GM12878 (cell line): ENCODE results near the gene MFAP1. TPM values are rescaled to one million over a fixed set of nuclear protein-coding genes. Genes with fewer than 3 reads are reported as not detected.
A peak's percentile ranks its signal among the peaks of the same experiment; 100 is the strongest.

Experiments used
- CHD1 ChIP-seq: IDR thresholded peaks from 2 replicates; pipeline ENCODE4 v1.6.1; 2012; ENCODE audit warnings: low read depth, low read length, improper control_type of control experiment
- CHD2 ChIP-seq: IDR thresholded peaks from 2 replicates; pipeline ENCODE4 v1.6.1; 2011; ENCODE audit warnings: low read depth, low read length, improper control_type of control experiment, borderline replicate concordance
- CREB1 ChIP-seq: IDR thresholded peaks from 2 replicates; pipeline ENCODE4 v1.6.1; 2012; ENCODE audit warnings: low read depth, mild to moderate bottlenecking, inconsistent platforms
- CREM ChIP-seq: IDR thresholded peaks from 2 replicates; pipeline ENCODE4 v1.6.1; 2014; ENCODE audit warnings: antibody characterized with exemption, low read depth
- EP300 ChIP-seq, 2 experiments: fragments of 150-350 bp in 1 of 2; IDR thresholded peaks; 2 replicates each; pipeline ENCODE4 v1.6.1; 2011 to 2012; ENCODE audit warnings: low read depth in 2 of 2, low read length in 2 of 2, borderline replicate concordance in 1 of 2, improper control_type of control experiment in 1 of 2, inconsistent platforms in 1 of 2; ENCODE audit not compliant: control insufficient read depth in 1 of 2
- GATAD2B ChIP-seq: fragments of 450-650 bp; conservative IDR thresholded peaks from 2 replicates; pipeline ENCODE4 v1.6.1; 2017; ENCODE audit warnings: low read depth, mild to moderate bottlenecking, moderate library complexity
- HDGF ChIP-seq: fragments of 450-650 bp; IDR thresholded peaks from 2 replicates; pipeline ENCODE4 v1.6.1; 2016; ENCODE audit warnings: antibody characterized with exemption
- KLF5 ChIP-seq: fragments of 450-650 bp; IDR thresholded peaks from 2 replicates; pipeline ENCODE4 v1.6.1; 2014; ENCODE audit warnings: mild to moderate bottlenecking; ENCODE audit not compliant: partially characterized antibody
- LARP7 ChIP-seq: fragments of 450-650 bp; IDR thresholded peaks from 2 replicates; pipeline ENCODE4 v1.6.1; 2017; ENCODE audit warnings: mild to moderate bottlenecking
- NR2F1 ChIP-seq: fragments of 450-650 bp; conservative IDR thresholded peaks from 2 replicates; pipeline ENCODE4 v1.6.1; 2017; ENCODE audit warnings: mild to moderate bottlenecking
- PML ChIP-seq: IDR thresholded peaks from 2 replicates; pipeline ENCODE4 v1.6.1; 2012; ENCODE audit warnings: low read length, inconsistent platforms
- POU2F2 ChIP-seq: IDR thresholded peaks from 3 replicates; pipeline ENCODE4 v1.6.1; 2011; ENCODE audit warnings: low read depth, mild to moderate bottlenecking, low read length, borderline replicate concordance
- SPI1 ChIP-seq: IDR thresholded peaks from 2 replicates; pipeline ENCODE4 v1.6.1; 2011; ENCODE audit warnings: low read depth, mild to moderate bottlenecking, low read length, moderate library complexity, borderline replicate concordance; ENCODE audit not compliant: insufficient read depth
- TBL1XR1 ChIP-seq: IDR thresholded peaks from 2 replicates; pipeline ENCODE4 v1.6.1; 2012; ENCODE audit warnings: low read depth, low read length, improper control_type of control experiment
- TCF3 ChIP-seq: IDR thresholded peaks from 2 replicates; pipeline ENCODE4 v1.6.1; 2012; ENCODE audit warnings: low read depth, mild to moderate bottlenecking, low read length, borderline replicate concordance; ENCODE audit not compliant: insufficient read depth
- YY1 ChIP-seq: IDR thresholded peaks from 2 replicates; pipeline ENCODE4 v1.6.1; 2011; ENCODE audit warnings: low read depth, mild to moderate bottlenecking, low read length
- ZSCAN29 ChIP-seq: fragments of 450-650 bp; IDR thresholded peaks from 2 replicates; pipeline ENCODE4 v1.6.1; 2017; ENCODE audit warnings: mild to moderate bottlenecking, moderate library complexity
- polyA plus RNA-seq, 11 experiments: library from polyadenylated mRNA; depleted of rRNA in 4 of 11; unstranded in 6 of 11; stranded (reverse) in 5 of 11; fragments of >200 nt; fragmentation: Nextera tagmentation in 4 of 11; fragmentation: Illumina TruSeq in 1 of 11; extraction: Ambion mirVana in 4 of 11; extraction: Trizol in 1 of 11; gene quantifications; 1 replicate in 1 of 11; 2 replicates in 10 of 11; pipeline versions ENCODE4 v1.2.1 to v1.2.3, GENCODE V29; 2011 to 2016; ENCODE audit warnings: inconsistent platforms in 2 of 11, missing spikeins in 2 of 11, low read depth in 1 of 11
- total RNA-seq, 4 experiments: library from RNA; depleted of rRNA in 3 of 4; stranded (reverse); fragments of >200 nt in 3 of 4; fragmentation: Illumina TruSeq in 1 of 4; extraction: Trizol in 1 of 4; gene quantifications; 2 replicates each; pipeline versions ENCODE4 v1.2.1 to v1.2.3, GENCODE V29; 2013 to 2021
- TF ChIP-seq, protein P1 (sequence below): fragments of 450-650 bp; IDR thresholded peaks from 2 replicates; pipeline ENCODE4 v1.6.1; 2017; ENCODE audit warnings: mild to moderate bottlenecking, low read depth, inconsistent platforms; ENCODE audit not compliant: poor library complexity, severe bottlenecking
- TF ChIP-seq, protein P2 (sequence below): fragments of 450-650 bp; IDR thresholded peaks from 2 replicates; pipeline ENCODE4 v1.6.1; 2017; ENCODE audit warnings: mild to moderate bottlenecking, moderate library complexity
- TF ChIP-seq, protein P3 (sequence below): IDR thresholded peaks from 2 replicates; pipeline ENCODE4 v1.6.1; 2011; ENCODE audit warnings: borderline replicate concordance, low read depth, mild to moderate bottlenecking, moderate library complexity, low read length; ENCODE audit not compliant: insufficient read depth, poor library complexity, severe bottlenecking
- TF ChIP-seq, protein P4 (sequence below): fragments of 450-650 bp; IDR thresholded peaks from 2 replicates; pipeline ENCODE4 v1.6.1; 2016; ENCODE audit warnings: mild to moderate bottlenecking

The MFAP1 gene
- total and polyA plus RNA-seq, 10 of the 15 experiments (the other 5 are each of a cell fraction or from before 2014, with no cell fraction given), result 24.5 to 67.3 (median 47.4) TPM

DNA sequence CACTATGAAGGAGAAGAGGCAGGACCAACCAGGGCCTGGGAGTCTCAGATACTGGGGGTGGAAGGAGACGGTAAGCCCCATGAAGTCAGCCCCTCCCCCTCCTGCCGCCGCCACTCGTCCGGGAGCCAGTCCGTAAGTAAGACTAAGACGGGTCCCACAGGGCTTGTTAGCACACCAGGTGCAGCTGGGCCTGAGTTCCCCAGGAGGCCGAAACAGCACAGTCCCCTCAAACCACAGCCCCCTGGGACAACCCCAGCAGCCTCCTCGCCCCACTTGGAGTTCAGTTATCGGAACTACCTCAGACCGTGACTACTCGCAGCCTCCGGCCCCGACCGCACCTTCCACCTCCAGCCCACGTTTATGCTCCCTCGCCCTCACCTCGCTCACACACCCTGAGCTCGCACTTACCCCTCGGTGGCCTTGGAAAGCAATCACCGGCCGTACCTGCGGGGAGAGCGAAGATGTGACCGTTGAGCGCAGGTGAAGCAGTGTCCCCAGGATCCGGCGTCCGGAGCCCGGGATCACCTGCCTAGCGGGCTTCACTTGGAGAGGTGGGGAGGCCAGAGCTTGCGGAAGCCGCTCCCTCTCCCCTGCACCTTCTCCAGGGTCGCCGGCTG, 48.3 kb downstream of the MFAP1 start (continued):
- TF ChIP-seq, protein P1, sequence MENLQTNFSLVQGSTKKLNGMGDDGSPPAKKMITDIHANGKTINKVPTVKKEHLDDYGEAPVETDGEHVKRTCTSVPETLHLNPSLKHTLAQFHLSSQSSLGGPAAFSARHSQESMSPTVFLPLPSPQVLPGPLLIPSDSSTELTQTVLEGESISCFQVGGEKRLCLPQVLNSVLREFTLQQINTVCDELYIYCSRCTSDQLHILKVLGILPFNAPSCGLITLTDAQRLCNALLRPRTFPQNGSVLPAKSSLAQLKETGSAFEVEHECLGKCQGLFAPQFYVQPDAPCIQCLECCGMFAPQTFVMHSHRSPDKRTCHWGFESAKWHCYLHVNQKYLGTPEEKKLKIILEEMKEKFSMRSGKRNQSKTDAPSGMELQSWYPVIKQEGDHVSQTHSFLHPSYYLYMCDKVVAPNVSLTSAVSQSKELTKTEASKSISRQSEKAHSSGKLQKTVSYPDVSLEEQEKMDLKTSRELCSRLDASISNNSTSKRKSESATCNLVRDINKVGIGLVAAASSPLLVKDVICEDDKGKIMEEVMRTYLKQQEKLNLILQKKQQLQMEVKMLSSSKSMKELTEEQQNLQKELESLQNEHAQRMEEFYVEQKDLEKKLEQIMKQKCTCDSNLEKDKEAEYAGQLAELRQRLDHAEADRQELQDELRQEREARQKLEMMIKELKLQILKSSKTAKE, result peak; percentile 64
- peak; percentile 29; the same call in 1 of the 2 replicates for TF ChIP-seq YY1
- no peak for TF ChIP-seq CHD1
- peak; percentile 85; the same call in 1 of the 2 replicates for TF ChIP-seq GATAD2B
- TF ChIP-seq CREB1, result 0 out of 2 replicates have a peak, but pooled peaks have one; percentile 48
- TF ChIP-seq LARP7, result peak; percentile 52
- peak; percentile 90 for TF ChIP-seq NR2F1
- TF ChIP-seq KLF5, result peak; percentile 42
- peak; percentile 76 for TF ChIP-seq TCF3
- peak; percentile 65 to 68 for TF ChIP-seq EP300 (IDR thresholded peaks at IDR 0.05; ENCODE audit: borderline replicate concordance in 1 of 2, control insufficient read depth in 1 of 2, low read depth in 2 of 2, low read length in 2 of 2)
- TF ChIP-seq POU2F2, result peak; percentile 38; the same call in 1 of the 3 replicates
- peak; percentile 68; the same call in 1 of the 2 replicates for TF ChIP-seq CREM
- peak; percentile 48; the same call in 1 of the 2 replicates for TF ChIP-seq PML
- TF ChIP-seq HDGF, result peak; percentile 85; the same call in 1 of the 2 replicates
- peak; percentile 69 for TF ChIP-seq CHD2
- peak; percentile 79 for TF ChIP-seq TBL1XR1
- 0 out of 2 replicates have a peak, but pooled peaks have one; percentile 1 for TF ChIP-seq SPI1
- TF ChIP-seq, protein P2, sequence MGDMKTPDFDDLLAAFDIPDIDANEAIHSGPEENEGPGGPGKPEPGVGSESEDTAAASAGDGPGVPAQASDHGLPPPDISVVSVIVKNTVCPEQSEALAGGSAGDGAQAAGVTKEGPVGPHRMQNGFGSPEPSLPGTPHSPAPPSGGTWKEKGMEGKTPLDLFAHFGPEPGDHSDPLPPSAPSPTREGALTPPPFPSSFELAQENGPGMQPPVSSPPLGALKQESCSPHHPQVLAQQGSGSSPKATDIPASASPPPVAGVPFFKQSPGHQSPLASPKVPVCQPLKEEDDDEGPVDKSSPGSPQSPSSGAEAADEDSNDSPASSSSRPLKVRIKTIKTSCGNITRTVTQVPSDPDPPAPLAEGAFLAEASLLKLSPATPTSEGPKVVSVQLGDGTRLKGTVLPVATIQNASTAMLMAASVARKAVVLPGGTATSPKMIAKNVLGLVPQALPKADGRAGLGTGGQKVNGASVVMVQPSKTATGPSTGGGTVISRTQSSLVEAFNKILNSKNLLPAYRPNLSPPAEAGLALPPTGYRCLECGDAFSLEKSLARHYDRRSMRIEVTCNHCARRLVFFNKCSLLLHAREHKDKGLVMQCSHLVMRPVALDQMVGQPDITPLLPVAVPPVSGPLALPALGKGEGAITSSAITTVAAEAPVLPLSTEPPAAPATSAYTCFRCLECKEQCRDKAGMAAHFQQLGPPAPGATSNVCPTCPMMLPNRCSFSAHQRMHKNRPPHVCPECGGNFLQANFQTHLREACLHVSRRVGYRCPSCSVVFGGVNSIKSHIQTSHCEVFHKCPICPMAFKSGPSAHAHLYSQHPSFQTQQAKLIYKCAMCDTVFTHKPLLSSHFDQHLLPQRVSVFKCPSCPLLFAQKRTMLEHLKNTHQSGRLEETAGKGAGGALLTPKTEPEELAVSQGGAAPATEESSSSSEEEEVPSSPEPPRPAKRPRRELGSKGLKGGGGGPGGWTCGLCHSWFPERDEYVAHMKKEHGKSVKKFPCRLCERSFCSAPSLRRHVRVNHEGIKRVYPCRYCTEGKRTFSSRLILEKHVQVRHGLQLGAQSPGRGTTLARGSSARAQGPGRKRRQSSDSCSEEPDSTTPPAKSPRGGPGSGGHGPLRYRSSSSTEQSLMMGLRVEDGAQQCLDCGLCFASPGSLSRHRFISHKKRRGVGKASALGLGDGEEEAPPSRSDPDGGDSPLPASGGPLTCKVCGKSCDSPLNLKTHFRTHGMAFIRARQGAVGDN, result peak; percentile 49; the same call in 1 of the 2 replicates
- TF ChIP-seq, protein P3, sequence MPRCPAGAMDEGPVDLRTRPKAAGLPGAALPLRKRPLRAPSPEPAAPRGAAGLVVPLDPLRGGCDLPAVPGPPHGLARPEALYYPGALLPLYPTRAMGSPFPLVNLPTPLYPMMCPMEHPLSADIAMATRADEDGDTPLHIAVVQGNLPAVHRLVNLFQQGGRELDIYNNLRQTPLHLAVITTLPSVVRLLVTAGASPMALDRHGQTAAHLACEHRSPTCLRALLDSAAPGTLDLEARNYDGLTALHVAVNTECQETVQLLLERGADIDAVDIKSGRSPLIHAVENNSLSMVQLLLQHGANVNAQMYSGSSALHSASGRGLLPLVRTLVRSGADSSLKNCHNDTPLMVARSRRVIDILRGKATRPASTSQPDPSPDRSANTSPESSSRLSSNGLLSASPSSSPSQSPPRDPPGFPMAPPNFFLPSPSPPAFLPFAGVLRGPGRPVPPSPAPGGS, result peak; percentile 70
- peak; percentile 51; the same call in 1 of the 2 replicates for TF ChIP-seq ZSCAN29
- TF ChIP-seq, protein P4, sequence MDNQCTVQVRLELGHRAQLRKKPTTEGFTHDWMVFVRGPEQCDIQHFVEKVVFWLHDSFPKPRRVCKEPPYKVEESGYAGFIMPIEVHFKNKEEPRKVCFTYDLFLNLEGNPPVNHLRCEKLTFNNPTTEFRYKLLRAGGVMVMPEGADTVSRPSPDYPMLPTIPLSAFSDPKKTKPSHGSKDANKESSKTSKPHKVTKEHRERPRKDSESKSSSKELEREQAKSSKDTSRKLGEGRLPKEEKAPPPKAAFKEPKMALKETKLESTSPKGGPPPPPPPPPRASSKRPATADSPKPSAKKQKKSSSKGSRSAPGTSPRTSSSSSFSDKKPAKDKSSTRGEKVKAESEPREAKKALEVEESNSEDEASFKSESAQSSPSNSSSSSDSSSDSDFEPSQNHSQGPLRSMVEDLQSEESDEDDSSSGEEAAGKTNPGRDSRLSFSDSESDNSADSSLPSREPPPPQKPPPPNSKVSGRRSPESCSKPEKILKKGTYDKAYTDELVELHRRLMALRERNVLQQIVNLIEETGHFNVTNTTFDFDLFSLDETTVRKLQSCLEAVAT, result peak; percentile 84; the same call in 1 of the 2 replicates
